Stimulated activated CD4-positive, alpha-beta T cell treated with anti-CD3 and anti-CD28 coated beads, Interleukin-15, amount 100 ng/mL, for 1 hour (primary cell): ENCODE results near the gene RAP1GAP.
"Not testable (repeated sequence)": the region's sequence is repeated elsewhere in the genome, so short reads cannot be mapped to it uniquely, and the experiment has no call there.

Experiments
- DNase-seq, 2 donors: peaks; one replicate each; pipeline ENCODE4 v3.0.0-alpha.2; 2020; ENCODE audit warnings: low read depth in 1 of 2, low spot score in 1 of 2

RAP1GAP gene

DNA sequence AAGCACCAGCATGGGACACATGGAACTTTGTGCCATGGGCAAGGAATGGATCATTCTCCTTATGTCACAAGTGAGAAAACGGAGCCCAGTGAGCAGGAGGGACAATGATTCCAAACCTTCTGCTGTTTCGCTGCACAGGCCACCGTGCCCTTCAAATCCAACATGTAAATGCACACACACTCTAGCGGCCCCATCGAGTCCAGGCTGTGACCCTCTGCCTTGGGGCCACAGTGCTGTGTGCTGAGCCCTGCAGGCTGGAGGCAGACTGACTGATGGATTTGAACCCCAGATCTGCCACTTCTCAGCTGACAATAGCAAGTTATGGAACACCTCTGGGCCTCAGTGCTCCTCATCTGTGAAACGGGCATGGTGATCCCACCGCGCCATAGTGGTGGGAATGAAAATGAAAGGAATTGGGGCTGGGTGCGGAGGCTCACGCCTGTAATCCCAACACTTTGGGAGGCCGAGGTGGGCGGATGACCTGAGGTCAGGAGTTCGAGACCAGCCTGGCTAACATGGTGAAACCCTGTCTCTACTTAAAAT is 96.4 kb downstream of the RAP1GAP start:
- no peak for DNase-seq

GRCh38 chr1:21572221-21572620 is 96.9 kb downstream of the RAP1GAP start:
- DNase-seq, result no peak

DNA sequence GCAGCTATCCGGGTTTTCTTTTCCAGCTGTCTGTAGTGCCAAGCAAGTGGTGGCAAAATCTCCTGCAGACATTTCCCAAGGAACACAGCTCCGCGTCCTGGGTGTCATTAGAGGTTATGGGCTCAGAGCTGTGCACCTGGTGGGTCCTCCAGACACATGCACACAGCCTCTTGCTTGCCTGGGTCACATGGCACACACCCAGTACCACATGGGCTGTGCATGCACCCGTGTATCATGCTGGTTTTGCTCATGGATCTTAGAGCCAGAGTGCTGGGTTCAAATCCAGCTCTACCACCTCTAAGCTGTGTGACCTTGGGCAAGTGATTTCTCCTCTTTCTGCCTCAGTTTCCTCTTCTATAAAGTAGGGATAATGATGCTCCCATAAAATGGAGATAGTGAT is 98.3 kb downstream of the RAP1GAP start:
- no peak for DNase-seq

- no peak for DNase-seq
These were observed 98.7 kb downstream of the RAP1GAP start for GRCh38 chr1:21570528-21570875.

DNA sequence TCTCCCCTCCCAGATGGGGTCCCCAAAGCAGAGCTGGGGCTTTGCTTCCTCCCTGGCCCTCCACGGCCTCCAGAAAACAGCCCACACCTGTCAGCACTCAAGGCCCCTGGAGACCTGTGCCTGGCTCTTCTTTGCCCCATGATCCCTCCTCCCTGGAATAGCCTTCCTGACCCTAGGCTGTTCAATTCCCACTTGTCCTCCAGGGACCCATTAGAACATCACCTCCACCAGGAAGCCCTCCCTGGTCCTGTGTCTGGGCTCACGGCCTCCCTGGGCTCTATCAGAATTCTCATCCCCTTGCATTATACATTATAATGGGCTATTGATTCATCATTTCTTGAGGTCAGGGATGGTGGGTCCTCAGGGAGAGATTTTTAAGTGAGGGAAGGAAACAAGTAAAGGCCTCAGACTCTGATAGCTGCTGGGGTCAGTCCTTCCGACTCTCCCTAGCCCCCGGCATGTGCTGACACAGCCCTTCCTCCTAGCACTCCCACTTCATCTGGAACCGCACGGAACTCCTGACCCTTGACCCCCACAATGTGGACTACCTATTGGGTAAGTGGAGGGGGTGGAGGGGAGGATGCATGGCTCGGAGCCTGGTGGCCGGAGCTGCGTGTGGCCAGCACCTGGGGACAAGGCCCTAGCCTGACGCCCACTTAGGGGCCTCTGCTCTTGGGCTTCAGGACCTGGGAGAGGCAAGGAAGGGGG is 99.2 kb downstream of the RAP1GAP start:
- DNase-seq, result no peak

DNA sequence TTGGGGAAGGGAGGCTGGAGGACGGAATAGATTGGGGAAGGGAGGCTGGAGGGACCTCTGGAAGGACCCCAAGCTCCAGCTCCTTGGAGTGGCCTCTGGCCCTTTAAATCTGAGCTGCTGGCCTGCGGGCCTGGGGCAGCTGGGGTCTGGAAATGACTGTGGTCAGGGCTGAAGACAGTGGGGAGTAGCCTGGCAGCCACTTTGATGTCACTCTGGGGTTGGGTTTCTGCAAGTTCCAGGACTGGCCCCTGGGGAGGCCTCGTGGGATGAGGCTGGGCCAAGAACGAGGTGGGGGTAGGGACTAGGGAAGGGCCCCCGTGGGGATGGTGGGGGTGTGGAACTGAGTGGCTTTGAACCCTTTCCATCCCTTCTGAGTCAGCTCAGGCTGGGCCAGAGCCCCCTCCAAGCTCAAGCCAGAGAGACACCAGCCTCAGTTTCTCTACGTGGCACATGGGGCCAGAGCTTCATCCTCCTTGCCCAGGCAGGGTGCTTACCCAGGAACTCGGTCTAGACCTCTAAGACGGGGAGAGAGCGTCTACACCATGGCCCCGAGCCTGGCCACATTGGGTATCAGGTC is 100.3 kb downstream of the RAP1GAP start:
- DNase-seq, result no peak

GRCh38 chr1:21568006-21568746 is 101.0 kb downstream of the RAP1GAP start:
- DNase-seq, result no peak

- DNase-seq, result no peak
These were observed 101.7 kb downstream of the RAP1GAP start for GRCh38 chr1:21567241-21568005.

- not testable (repeated sequence) for DNase-seq
These were observed 102.8 kb downstream of the RAP1GAP start for GRCh38 chr1:21566361-21566760.

DNA sequence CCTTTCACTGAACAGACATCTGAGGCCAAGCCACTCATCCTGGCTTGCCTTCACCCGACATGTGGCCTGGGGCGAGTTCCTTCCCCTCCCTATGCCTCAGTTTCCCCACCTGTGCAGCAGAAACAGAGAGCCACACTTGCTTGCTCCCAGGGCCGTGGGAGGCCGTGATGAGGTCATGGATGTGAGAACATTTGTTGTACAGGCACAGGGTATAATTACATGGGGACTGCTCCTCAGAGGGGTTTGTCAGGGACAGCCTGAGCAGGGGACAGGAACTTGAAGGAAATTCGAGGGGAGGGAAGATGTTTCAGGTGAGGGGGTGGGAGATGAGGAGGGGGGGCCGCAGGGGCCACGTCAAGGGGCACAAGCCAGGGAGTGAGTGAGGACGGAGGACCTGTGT is 103.9 kb downstream of the RAP1GAP start:
- no peak for DNase-seq

GRCh38 chr1:21564521-21565095 is 104.5 kb downstream of the RAP1GAP start:
- no peak for DNase-seq

GRCh38 chr1:21563971-21564370 is 105.2 kb downstream of the RAP1GAP start:
- DNase-seq, result no peak

DNA sequence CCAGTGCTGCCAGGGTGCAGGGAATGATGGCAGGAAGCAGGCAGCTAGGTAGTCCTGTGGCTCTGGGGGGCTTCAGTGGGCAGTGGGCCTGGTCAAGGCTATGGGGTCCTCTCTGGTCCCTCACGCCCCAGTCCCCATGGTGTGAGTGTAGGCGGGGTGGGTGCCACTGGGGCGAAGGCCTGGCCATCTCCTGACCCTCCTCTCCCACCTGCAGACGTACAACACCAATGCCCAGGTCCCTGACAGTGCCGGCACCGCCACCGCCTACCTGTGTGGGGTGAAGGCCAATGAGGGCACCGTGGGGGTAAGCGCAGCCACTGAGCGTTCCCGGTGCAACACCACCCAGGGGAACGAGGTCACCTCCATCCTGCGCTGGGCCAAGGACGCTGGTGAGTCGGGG is 106.3 kb downstream of the RAP1GAP start:
- no peak for DNase-seq

DNA sequence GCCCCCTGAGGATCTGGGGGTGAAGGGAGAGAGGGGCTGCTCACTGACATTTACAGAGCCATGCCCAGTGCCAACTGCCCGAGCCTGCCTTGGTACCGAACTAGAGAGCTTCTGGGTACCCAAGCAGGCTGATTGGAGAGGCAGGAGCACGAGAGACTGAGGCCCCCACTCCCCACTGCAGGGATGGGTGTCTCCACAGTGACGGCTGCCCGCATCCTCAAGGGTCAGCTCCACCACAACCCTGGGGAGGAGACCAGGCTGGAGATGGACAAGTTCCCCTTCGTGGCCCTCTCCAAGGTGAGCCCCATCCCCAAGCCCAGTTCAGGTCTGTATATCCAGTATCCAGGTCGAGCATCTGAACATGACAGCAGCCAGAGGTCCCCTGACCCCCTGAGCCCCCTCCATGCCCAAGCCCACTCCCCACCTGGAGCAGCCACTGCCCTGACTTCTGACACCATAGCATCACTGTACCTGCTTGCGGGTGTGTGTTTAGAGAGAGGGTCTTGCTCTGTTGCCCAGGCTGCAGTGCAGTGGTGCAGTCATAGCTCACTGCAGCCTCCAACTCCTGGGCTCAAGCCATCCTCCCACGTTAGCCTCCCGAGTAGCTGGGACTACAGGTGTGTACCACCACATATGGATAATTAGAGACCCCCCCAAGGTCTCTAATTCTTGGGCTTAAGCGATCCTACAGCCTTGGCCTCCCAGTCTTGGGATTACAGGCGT is 108.1 kb downstream of the RAP1GAP start:
- no peak for DNase-seq

GRCh38 chr1:21559788-21560567 is 109.2 kb downstream of the RAP1GAP start:
- no peak for DNase-seq

GRCh38 chr1:21553116-21553926 is 115.8 kb downstream of the RAP1GAP start:
- DNase-seq, result no peak

DNA sequence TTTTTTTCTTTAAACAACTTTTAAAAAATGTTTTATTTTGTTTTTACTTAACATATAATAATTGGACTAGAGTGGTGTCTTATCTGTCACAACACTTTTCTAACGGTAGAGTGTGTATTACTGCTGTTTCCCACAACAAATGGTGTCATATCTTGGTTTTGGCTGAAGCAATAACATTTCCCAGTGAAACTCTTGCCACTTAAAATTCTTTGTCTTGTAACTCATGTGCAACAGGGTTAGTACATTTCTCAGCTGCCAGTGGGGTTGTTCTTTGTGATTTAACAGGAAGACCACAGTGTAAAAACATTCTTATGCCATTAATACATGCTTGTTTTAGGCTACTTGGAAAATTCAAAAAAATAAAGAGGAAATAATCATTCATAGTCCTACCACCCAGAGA is 116.4 kb downstream of the RAP1GAP start:
- DNase-seq, result no peak

DNA sequence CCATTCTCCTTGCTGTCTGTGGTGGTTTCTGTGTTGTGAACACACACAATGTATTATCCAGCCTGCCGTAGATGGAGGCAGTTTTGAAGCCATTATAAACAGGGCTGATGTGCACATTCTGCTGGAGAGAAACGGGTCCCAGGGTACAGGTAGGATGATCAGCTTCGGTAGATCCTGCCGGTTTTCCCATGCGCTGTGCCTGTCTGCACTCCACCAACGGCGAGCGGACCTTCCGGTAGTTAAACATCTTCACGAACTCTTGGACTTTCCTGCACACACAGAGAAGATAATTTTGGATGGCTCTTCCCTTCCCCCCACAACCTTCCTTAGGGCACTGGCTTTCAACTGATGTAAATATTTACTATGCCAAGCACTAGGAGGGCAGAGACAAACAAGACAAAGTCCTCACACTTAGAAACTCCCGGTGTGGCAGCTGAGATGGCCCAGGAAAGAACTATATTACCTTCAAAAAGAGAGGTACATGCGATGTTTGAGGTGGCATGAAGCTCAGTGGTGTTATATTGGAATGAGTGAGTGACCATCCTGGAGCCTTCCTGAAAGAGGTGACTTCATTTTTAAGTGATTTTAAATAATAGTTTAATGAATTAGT is 118.2 kb downstream of the RAP1GAP start:
- DNase-seq, result no peak
